ENCODE measurements around the gene ANKRD22. TPM values are rescaled to one million over a fixed set of nuclear protein-coding genes. Genes with fewer than 3 reads are reported as not detected.

Gene ANKRD22
- total RNA-seq, 1 experiment from 2014 or later, result 4.9 TPM

GRCh38 chr10:88813200-88813599 is 38.4 kb downstream of the ANKRD22 start:
- no TSS peak for BruUV-seq (replicated peaks)
- H3K4me3 ChIP-seq, result no peak overlapping the region
- H3F3A ChIP-seq (ENCODE audit: insufficient read depth, low read depth), result no peaks in the 10 kb centered on the region
- H3K4me2 ChIP-seq, result no peak overlapping the region
- H4K20me1 ChIP-seq (ENCODE audit: insufficient read depth), result no peaks in the 10 kb centered on the region
- ChIA-PET POLR2A (ENCODE audit: unreplicated experiment) (no interaction called here), CTCF (no interaction called here)
- DNase-seq, result no peak
- H3K4me1 ChIP-seq (replicated peaks; ENCODE audit: insufficient read depth), result no peaks in the 10 kb centered on the region; the same call in 1 of the 2 replicates
- H2AFZ ChIP-seq, result no peak overlapping the region
- TF ChIP-seq CTCF (conservative IDR thresholded peaks at IDR 0.05) (no peak), EZH2 (IDR thresholded peaks at IDR 0.05; ENCODE audit: low read depth) (no peak)
- H3K36me3 ChIP-seq (ENCODE audit: low read depth), result no peaks in the 10 kb centered on the region
- H3K9me3 ChIP-seq (ENCODE audit: insufficient read depth, low read depth), result no peaks in the 10 kb centered on the region
- no peak overlapping the region for H3K27ac ChIP-seq
- no peaks in the 10 kb centered on the region for H3K27me3 ChIP-seq (ENCODE audit: insufficient read depth, low read depth)
- no peaks in the 10 kb centered on the region for H3K79me2 ChIP-seq (ENCODE audit: low read depth)
- intact Hi-C loops (cut with micrococcal nuclease; ENCODE audit: unreplicated experiment), result no loop called here
- no peaks in the 10 kb centered on the region for H3K9me2 ChIP-seq (ENCODE audit: insufficient read depth)

GRCh38 chr10:88810196-88810961 is 41.3 kb downstream of the ANKRD22 start:
- Histone ChIP-seq H3K27ac (no peak overlapping the region), H3K9me3 (ENCODE audit: insufficient read depth, low read depth) (no peaks in the 10 kb centered on the region), H3K36me3 (ENCODE audit: low read depth) (no peaks in the 10 kb centered on the region), H3K9me2 (ENCODE audit: insufficient read depth) (no peaks in the 10 kb centered on the region), H3K4me3 (no peak overlapping the region), H3K4me1 (replicated peaks; ENCODE audit: insufficient read depth) (no peaks in the 10 kb centered on the region; the same call in 1 of the 2 replicates), H3K4me2 (peak overlapping the region; percentile 26; the same call in 1 of the 2 replicates), H3F3A (ENCODE audit: insufficient read depth, low read depth) (no peaks in the 10 kb centered on the region), H4K20me1 (ENCODE audit: insufficient read depth) (no peaks in the 10 kb centered on the region), H3K27me3 (ENCODE audit: insufficient read depth, low read depth) (no peaks in the 10 kb centered on the region), H3K79me2 (ENCODE audit: low read depth) (no peaks in the 10 kb centered on the region), H2AFZ (no peak overlapping the region)
- DNase-seq, result peak; percentile 22 to 60
- intact Hi-C loops (cut with micrococcal nuclease; ENCODE audit: unreplicated experiment), result loop anchor here (1.0 kb wide), 2 partner anchors 122 to 245 kb away; no protein-coding TSS in a partner anchor
- TF ChIP-seq CTCF (conservative IDR thresholded peaks at IDR 0.05), result peak; percentile 70
- no peak for TF ChIP-seq EZH2 (IDR thresholded peaks at IDR 0.05; ENCODE audit: low read depth)
- BruUV-seq (replicated peaks), result no TSS peak
- ChIA-PET CTCF (interaction anchor here (0.6 to 0.7 kb wide), 6 partner anchors 36 to 770 kb away, joined by 3 to 7 read pairs (median 5); no protein-coding TSS in a partner anchor), POLR2A (ENCODE audit: unreplicated experiment) (no interaction called here)

GRCh38 chr10:88809621-88810020 is 42.0 kb downstream of the ANKRD22 start:
- H3K9me2 ChIP-seq (ENCODE audit: insufficient read depth), result no peaks in the 10 kb centered on the region
- H3K9me3 ChIP-seq (ENCODE audit: insufficient read depth, low read depth), result no peaks in the 10 kb centered on the region
- no TSS peak for BruUV-seq (replicated peaks)
- H3K4me2 ChIP-seq, result no peak overlapping the region
- no peaks in the 10 kb centered on the region for H3K27me3 ChIP-seq (ENCODE audit: insufficient read depth, low read depth)
- no peaks in the 10 kb centered on the region for H3K36me3 ChIP-seq (ENCODE audit: low read depth)
- H3K4me1 ChIP-seq (replicated peaks; ENCODE audit: insufficient read depth), result no peaks in the 10 kb centered on the region; the same call in 1 of the 2 replicates
- ChIA-PET CTCF (no interaction called here), POLR2A (ENCODE audit: unreplicated experiment) (no interaction called here)
- H4K20me1 ChIP-seq (ENCODE audit: insufficient read depth), result no peaks in the 10 kb centered on the region
- no peak overlapping the region for H3K27ac ChIP-seq
- intact Hi-C loops (cut with micrococcal nuclease; ENCODE audit: unreplicated experiment), result loop anchor here (1.0 kb wide), 2 partner anchors 121 to 244 kb away; no protein-coding TSS in a partner anchor
- no peaks in the 10 kb centered on the region for H3F3A ChIP-seq (ENCODE audit: insufficient read depth, low read depth)
- no peak for DNase-seq
- H3K4me3 ChIP-seq, result no peak overlapping the region
- no peaks in the 10 kb centered on the region for H3K79me2 ChIP-seq (ENCODE audit: low read depth)
- TF ChIP-seq EZH2 (IDR thresholded peaks at IDR 0.05; ENCODE audit: low read depth) (no peak), CTCF (conservative IDR thresholded peaks at IDR 0.05) (no peak)
- no peak overlapping the region for H2AFZ ChIP-seq

All from PC-9 (cell line).